Nephron progenitor cell (in vitro differentiated cells): Measurements from ENCODE around the gene PCSK2.

Experiments
- DNase-seq: peaks from one replicate; pipeline ENCODE4 v3.0.0; 2021
- H3K27ac Mint-ChIP-seq: 2 replicates; pipeline ENCODE4 v1.8.0; 2021; ENCODE audit warnings: mild to moderate bottlenecking, moderate library complexity, mixed read lengths
- H3K27me3 Mint-ChIP-seq: 2 replicates; pipeline ENCODE4 v1.8.0; 2021; ENCODE audit warnings: mild to moderate bottlenecking, low read depth, mixed read lengths; ENCODE audit not compliant: poor library complexity
- H3K36me3 Mint-ChIP-seq: 2 replicates; pipeline ENCODE4 v1.8.0; 2021; ENCODE audit warnings: low read depth, mixed read lengths
- H3K4me1 Mint-ChIP-seq: 2 replicates; pipeline ENCODE4 v1.8.0; 2021; ENCODE audit warnings: mixed read lengths
- H3K4me3 Mint-ChIP-seq: 2 replicates; pipeline ENCODE4 v1.8.0; 2021; ENCODE audit warnings: mild to moderate bottlenecking, moderate library complexity, mixed read lengths
- H3K9me3 Mint-ChIP-seq: 2 replicates; pipeline ENCODE4 v1.8.0; 2021; ENCODE audit warnings: mild to moderate bottlenecking, moderate library complexity, mixed read lengths
- TF ChIP-seq, protein P1 (sequence below): fragments of 200-600 bp; sonication (generic); IDR thresholded peaks from 2 replicates; pipeline ENCODE4 v1.5.0; 2021; ENCODE audit warnings: antibody characterized with exemption

Gene PCSK2

DNA sequence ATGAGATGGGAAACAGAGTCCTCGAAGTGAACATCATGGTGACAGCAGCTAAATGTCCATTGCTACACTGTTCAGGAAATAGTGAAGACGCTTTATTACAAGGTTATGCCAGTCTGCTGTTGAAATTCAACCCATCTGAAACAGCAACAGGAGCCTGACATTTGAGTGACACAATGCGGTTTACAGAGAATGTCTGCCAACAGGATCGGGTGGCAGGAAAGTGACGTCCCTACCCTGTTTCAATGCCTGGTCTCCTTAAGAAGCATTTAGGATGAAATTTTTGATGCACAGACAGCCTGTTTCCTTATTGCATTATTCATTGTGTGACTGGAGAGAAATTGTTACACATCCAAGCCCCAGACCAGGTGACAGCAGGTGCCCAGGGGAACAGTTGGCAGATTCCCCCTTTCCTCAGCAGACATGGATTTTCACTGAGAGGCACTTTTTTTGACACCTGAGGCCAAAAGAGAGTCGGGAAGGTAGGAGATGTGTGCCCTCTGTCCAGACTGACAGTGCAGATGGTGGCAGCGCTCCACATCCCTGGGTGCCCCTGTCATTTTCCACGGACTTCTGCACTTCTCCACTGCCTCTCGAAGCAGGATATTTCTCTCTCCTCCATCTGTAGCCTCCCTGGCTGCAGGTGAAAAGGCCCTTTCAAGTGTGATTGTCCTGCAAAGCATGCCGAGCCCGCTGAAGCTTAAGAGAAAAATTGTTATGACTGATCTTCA is 216.5 kb downstream of the PCSK2 start:
- peaks cover 4% of the 10 kb centered on the region for H3K9me3 Mint-ChIP-seq
- DNase-seq: no peak
- no peaks in the 10 kb centered on the region for H3K36me3 Mint-ChIP-seq
- peaks cover 20% of the 10 kb centered on the region for H3K4me1 Mint-ChIP-seq
- TF ChIP-seq, protein P1, sequence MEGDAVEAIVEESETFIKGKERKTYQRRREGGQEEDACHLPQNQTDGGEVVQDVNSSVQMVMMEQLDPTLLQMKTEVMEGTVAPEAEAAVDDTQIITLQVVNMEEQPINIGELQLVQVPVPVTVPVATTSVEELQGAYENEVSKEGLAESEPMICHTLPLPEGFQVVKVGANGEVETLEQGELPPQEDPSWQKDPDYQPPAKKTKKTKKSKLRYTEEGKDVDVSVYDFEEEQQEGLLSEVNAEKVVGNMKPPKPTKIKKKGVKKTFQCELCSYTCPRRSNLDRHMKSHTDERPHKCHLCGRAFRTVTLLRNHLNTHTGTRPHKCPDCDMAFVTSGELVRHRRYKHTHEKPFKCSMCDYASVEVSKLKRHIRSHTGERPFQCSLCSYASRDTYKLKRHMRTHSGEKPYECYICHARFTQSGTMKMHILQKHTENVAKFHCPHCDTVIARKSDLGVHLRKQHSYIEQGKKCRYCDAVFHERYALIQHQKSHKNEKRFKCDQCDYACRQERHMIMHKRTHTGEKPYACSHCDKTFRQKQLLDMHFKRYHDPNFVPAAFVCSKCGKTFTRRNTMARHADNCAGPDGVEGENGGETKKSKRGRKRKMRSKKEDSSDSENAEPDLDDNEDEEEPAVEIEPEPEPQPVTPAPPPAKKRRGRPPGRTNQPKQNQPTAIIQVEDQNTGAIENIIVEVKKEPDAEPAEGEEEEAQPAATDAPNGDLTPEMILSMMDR: no peak
- no peak overlapping the region for H3K27ac Mint-ChIP-seq
- H3K4me3 Mint-ChIP-seq: no peak overlapping the region
- peaks cover 15% of the 10 kb centered on the region for H3K27me3 Mint-ChIP-seq

DNA sequence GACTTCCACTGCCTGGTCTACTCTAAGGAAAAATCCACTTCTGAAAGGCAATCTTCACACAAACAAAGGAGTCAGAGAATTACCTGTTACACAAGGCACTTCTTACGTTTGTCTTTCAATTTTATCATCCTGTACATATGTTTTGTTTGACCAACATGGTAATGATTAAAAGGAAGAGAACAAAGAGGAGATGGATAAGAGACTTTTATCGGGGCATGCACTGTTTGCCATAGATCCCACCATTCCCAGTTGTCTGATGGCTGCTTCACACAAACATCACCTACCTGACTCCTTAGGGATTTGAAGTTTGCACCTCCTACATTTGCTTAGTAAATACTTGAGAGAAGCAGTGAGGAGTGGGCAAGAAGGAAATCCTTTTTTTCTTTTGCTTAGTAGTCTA is 217.3 kb downstream of the PCSK2 start:
- peaks cover 20% of the 10 kb centered on the region for H3K4me1 Mint-ChIP-seq
- H3K27me3 Mint-ChIP-seq: peaks cover 15% of the 10 kb centered on the region
- no peak overlapping the region for H3K4me3 Mint-ChIP-seq
- H3K9me3 Mint-ChIP-seq: peaks cover 4% of the 10 kb centered on the region
- no peak overlapping the region for H3K27ac Mint-ChIP-seq
- H3K36me3 Mint-ChIP-seq: no peaks in the 10 kb centered on the region
- TF ChIP-seq, protein P1: no peak
- no peak for DNase-seq

DNA sequence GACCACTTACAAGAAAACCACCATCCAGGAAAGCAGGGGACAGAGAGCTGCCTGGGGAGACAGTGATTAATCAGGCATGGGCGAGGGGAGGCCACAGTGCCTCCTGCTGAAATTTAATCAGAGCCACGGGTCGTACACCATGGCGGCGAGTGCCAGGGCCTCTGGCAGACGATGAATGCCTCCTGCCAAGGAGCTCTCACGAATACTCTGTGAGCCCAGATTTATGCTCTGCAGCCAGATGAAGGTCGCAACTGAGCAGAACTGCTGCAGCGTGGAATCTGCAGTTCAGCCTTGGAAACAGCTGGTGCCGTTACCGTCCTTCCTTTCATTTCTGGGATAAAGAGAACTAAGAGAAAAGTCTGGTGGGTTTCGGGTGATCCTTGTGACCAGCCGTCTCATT is 218.7 kb downstream of the PCSK2 start:
- DNase-seq: no peak
- Mint-ChIP-seq H3K36me3 (no peaks in the 10 kb centered on the region), H3K4me1 (peaks cover 20% of the 10 kb centered on the region), H3K27me3 (peaks cover 17% of the 10 kb centered on the region), H3K4me3 (no peak overlapping the region), H3K27ac (peak overlapping the region; percentile 68), H3K9me3 (peaks cover 4% of the 10 kb centered on the region)
- TF ChIP-seq, protein P1: no peak

DNA sequence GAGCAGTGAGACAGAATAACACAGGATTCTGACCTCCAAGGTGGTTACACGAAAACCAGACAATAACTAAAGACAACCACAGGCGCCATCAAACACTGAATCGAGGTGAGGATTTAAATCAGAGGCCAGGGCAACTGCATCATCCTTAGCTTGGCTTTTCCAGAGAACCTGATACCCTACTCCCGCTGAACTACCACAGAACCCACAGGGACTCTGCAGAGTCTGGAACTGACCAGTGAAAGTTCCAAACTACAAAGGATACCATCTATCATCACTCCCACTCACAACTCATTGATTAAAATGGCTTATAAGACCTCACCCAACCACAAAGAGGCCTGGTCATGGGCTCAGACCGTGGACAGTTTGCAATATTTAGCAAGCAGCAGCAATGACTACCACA is 219.3 kb downstream of the PCSK2 start:
- no peak overlapping the region for H3K4me3 Mint-ChIP-seq

DNA sequence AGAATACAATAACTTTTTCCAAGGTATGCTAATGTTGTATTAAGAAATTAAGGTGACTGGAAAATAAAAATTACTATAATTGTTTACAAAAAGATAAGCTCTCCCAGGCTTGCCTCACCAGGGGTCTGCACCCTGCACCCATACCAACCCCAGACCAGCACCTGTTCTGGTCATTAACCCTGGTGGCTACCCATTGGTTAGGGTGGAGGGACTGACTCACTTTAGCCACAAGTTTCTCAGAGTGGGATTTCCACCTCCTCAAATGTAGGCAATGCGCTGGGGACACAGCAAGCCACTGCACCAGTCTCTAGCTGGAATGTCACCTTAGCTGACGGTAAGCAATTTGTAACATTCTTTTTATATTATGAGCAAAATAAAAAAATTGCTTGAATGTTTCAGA is 221.2 kb downstream of the PCSK2 start:
- no peaks in the 10 kb centered on the region for H3K9me3 Mint-ChIP-seq
- peaks cover 13% of the 10 kb centered on the region for H3K27me3 Mint-ChIP-seq
- H3K36me3 Mint-ChIP-seq: no peaks in the 10 kb centered on the region
- H3K27ac Mint-ChIP-seq: no peak overlapping the region
- H3K4me1 Mint-ChIP-seq: peaks cover 20% of the 10 kb centered on the region
- no peak overlapping the region for H3K4me3 Mint-ChIP-seq
- TF ChIP-seq, protein P1: no peak
- no peak for DNase-seq

More for the DNA sequence above, 219.3 kb downstream of the PCSK2 start:
- TF ChIP-seq, protein P1: no peak
- H3K9me3 Mint-ChIP-seq: peaks cover 4% of the 10 kb centered on the region
- no peaks in the 10 kb centered on the region for H3K36me3 Mint-ChIP-seq
- peaks cover 20% of the 10 kb centered on the region for H3K4me1 Mint-ChIP-seq
- H3K27ac Mint-ChIP-seq: no peak overlapping the region
- H3K27me3 Mint-ChIP-seq: peaks cover 17% of the 10 kb centered on the region
- no peak for DNase-seq

DNA sequence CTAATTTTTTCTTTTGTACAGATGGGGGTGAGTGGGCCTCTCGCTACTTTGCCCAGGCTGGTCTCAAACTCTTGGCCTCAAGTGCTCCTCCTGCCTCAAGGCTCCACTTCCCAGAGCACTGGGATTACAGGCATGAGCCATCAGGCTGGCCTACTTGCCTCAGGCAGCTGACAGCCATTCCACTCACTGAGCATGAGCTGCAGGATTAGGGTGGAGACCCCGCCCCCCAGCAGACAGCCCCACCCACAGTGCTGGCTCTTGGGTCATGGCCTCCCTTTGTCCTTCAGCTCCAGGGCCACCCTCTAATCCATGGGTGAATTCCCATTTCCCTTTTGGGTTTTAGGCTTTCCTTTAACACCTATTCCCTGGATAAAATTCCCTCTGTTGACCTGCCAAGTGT is 222.2 kb downstream of the PCSK2 start:
- H3K9me3 Mint-ChIP-seq: no peaks in the 10 kb centered on the region
- peaks cover 20% of the 10 kb centered on the region for H3K4me1 Mint-ChIP-seq

More for the DNA sequence above, 222.2 kb downstream of the PCSK2 start:
- no peaks in the 10 kb centered on the region for H3K36me3 Mint-ChIP-seq
- no peak overlapping the region for H3K4me3 Mint-ChIP-seq
- TF ChIP-seq, protein P1: no peak
- peak; percentile 26 for DNase-seq
- H3K27ac Mint-ChIP-seq: no peak overlapping the region
- peaks cover 10% of the 10 kb centered on the region for H3K27me3 Mint-ChIP-seq
